A549 (cell line): ENCODE data around the gene OTULINL.

ENCODE experiments used
- POLR2A ChIP-seq: IDR thresholded peaks from 2 replicates; pipeline ENCODE4 v1.6.1; 2012; ENCODE audit warnings: mild to moderate bottlenecking, low read length
- SMC3 ChIP-seq: fragments of >200 bp; sonication (Bioruptor Twin); formaldehyde crosslinking; IDR thresholded peaks from 3 replicates; pipeline ENCODE4 v1.6.1; 2018; ENCODE audit warnings: inconsistent platforms
- TF ChIP-seq, protein P1 (sequence below): fragments of >200 bp; sonication (Bioruptor Twin); formaldehyde crosslinking; IDR thresholded peaks from 3 replicates; pipeline ENCODE4 v1.5.1; 2016

DNA sequence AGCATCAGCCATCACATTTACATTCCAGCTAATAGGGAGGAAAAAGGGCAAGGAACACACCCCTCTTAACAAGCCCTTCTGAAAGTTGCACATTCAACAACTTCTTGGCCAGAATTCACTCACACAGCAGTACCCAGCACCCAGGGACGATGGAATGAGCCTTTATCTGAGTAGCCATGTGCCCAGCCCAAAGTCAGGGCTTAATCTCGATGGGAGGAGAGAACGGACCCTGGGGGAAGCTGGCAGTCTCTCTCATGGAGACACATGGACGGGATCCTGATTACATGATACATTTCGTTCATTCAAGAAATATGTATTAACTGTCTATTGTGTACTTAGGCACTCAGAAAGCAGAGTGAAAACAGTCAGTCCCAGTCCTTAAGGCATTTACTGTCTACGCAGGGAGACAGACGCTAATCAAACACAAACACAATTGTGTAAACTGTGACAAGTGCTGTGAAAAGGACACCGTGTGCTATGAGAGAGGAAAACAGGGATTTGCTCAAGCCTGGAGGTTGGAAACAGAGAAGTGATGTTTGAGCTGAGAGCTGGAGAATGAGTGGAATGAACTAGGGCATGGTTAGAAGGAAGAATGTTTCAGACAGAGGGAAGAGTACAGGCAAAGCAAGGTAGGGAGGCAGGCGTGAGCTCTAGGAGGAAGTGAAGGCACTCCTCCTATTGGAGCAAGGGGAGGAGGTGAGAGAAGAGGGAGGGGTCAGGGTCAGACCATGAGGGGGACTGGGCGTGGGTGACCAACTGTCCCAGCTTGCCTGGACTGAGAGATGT lies 7.4 kb downstream of the OTULINL start:
- TF ChIP-seq, protein P1, sequence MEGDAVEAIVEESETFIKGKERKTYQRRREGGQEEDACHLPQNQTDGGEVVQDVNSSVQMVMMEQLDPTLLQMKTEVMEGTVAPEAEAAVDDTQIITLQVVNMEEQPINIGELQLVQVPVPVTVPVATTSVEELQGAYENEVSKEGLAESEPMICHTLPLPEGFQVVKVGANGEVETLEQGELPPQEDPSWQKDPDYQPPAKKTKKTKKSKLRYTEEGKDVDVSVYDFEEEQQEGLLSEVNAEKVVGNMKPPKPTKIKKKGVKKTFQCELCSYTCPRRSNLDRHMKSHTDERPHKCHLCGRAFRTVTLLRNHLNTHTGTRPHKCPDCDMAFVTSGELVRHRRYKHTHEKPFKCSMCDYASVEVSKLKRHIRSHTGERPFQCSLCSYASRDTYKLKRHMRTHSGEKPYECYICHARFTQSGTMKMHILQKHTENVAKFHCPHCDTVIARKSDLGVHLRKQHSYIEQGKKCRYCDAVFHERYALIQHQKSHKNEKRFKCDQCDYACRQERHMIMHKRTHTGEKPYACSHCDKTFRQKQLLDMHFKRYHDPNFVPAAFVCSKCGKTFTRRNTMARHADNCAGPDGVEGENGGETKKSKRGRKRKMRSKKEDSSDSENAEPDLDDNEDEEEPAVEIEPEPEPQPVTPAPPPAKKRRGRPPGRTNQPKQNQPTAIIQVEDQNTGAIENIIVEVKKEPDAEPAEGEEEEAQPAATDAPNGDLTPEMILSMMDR = no peak
- no peak for TF ChIP-seq POLR2A
- TF ChIP-seq SMC3 = no peak
